Hepatic stellate cell (primary cell): ENCODE data around the gene MNDA.

Source experiments
- DNase-seq: peaks from one replicate; pipeline ENCODE4 v3.0.0; 2011; ENCODE audit warnings: low spot score

MNDA gene

GRCh38 chr1:158830904-158831507, at the start of gene MNDA:
MNDA (plus strand) TSS chr1:158831351; CDS start chr1:158842154, 10,803 bp downstream.
- no peak for DNase-seq

DNA sequence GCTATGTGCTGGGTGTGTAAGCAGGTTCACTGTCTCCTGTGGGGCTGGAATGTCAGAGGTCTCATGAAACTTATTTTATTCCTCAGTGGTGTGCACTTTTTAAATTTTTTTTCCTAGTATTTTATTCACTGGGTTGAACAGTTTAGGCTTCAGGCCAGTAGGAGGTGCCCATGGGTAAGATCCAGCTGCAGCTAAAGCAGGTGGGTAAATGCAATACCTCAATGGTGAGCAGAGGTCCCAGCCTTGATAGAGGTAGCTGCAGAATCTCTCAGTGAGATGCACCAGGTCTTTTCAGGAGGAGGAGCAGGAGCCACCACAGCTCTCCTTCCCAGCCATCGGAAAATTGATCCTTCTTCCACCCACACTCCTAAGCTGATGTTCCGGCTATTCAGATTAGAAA, 37.5 kb upstream of the MNDA start:
- DNase-seq: no peak

GRCh38 chr1:158794247-158794646, 36.9 kb upstream of the MNDA start:
- DNase-seq: no peak

- no peak for DNase-seq
Observed at GRCh38 chr1:158798531-158798930, 32.6 kb upstream of the MNDA start.

GRCh38 chr1:158799689-158800088, 31.5 kb upstream of the MNDA start:
- no peak for DNase-seq

DNA sequence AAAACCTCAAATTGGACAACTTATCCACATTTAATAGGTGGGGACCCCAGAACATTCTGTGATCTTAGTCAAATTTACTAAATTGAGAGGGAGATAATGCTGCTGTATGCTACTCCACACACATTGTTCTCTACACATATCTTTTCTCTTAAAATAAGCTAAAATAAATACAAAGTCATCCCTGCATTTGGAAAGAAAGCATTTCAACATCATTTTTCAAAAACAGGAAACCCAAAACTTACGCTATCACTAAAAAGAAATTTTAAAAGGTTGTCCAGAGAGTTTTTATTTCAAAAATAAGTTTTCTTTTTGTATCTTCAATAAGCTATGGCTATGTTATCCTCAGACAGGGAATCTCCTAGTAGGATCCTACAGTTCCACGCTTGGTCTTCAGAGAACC, 30.6 kb upstream of the MNDA start:
- DNase-seq: no peak

DNA sequence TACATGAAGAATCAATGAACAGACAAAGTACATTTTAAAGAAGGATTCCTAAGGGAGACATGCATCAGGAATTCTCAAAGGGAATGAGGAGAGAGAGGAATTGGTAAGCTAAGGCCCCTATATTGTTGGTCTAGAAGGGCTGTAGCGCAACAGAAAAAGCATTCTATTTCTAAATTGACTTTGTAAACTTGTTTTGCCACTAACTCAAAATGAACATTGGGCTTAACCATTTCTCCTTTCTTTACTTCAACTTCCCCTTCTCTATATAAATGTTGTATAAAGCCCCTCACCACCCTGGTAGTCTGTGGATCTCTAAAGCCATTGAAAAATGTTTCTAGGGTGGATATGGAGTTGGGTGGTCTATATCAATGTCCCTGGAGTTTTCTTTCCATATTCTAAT, 29.8 kb upstream of the MNDA start:
- DNase-seq: no peak

GRCh38 chr1:158803678-158804077, 27.5 kb upstream of the MNDA start:
- no peak for DNase-seq

- no peak for DNase-seq
Observed at GRCh38 chr1:158806916-158807536, 24.1 kb upstream of the MNDA start.

GRCh38 chr1:158809256-158809655, 21.9 kb upstream of the MNDA start:
- no peak for DNase-seq

GRCh38 chr1:158809862-158810261, 21.3 kb upstream of the MNDA start:
- no peak for DNase-seq

DNA sequence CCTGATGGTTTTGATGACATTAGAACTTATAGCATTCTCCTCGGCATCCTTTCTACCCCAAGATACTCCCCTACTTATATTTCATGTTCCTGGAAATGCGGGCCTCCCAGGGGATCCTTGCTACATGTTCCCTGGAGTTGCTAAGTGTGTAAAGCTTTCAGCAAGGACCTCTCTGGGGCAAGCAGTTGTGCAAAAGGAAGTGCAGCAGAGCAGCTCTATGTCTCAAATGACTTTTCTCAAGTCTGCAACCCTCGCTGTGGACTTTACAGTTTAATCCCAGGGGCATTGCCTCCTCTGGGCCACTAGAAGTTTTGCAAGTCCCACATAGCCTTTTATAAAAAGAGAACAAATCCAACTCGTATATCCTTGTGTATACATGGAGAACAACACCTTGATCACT, 20.8 kb upstream of the MNDA start:
- no peak for DNase-seq

- DNase-seq: no peak
Observed at GRCh38 chr1:158812336-158812735, 18.8 kb upstream of the MNDA start.

DNA sequence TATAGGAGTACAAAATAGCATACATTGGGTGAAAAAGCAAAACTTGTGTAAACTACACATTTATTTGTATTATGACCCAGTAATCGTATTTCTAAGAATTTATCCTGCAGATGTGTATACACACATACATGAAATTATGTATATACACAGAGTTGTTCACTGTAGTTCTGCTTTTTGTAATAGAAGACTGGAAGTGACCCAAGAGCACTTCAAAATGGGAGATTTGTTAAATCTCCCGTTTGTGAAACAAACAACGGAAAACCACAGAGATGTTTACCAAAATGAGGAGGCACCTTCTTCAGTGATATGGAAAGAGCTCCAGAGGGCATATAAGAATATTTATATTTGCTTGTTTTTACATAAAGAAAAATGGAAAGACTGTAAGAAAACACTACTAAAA, 18.0 kb upstream of the MNDA start:
- DNase-seq: no peak

- no peak for DNase-seq
Observed at GRCh38 chr1:158814970-158815369, 16.2 kb upstream of the MNDA start.

- DNase-seq: no peak
Observed at GRCh38 chr1:158818560-158818959, 12.6 kb upstream of the MNDA start.

DNA sequence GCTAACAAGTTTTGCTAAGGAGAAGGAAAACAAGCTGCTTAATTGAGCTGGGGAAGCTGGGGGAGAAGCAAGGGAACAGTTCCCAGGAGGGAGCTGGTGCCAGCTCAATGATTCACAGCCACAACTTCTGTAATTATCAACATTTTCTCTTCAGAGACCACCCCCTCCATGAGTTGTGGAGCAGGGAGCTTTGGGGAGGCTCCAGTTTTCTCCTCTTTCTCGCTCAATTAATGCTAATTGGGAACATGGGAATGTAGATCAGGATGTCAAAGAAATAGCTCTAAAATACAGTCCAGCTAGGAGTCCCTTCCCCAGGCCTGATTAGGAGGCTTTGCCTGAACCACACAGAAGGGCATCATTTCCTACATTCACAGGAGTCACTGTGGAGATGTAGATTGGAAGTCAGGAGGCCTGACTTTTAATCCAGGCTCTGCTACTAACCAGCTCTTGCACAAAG, 12.1 kb upstream of the MNDA start:
- no peak for DNase-seq

DNA sequence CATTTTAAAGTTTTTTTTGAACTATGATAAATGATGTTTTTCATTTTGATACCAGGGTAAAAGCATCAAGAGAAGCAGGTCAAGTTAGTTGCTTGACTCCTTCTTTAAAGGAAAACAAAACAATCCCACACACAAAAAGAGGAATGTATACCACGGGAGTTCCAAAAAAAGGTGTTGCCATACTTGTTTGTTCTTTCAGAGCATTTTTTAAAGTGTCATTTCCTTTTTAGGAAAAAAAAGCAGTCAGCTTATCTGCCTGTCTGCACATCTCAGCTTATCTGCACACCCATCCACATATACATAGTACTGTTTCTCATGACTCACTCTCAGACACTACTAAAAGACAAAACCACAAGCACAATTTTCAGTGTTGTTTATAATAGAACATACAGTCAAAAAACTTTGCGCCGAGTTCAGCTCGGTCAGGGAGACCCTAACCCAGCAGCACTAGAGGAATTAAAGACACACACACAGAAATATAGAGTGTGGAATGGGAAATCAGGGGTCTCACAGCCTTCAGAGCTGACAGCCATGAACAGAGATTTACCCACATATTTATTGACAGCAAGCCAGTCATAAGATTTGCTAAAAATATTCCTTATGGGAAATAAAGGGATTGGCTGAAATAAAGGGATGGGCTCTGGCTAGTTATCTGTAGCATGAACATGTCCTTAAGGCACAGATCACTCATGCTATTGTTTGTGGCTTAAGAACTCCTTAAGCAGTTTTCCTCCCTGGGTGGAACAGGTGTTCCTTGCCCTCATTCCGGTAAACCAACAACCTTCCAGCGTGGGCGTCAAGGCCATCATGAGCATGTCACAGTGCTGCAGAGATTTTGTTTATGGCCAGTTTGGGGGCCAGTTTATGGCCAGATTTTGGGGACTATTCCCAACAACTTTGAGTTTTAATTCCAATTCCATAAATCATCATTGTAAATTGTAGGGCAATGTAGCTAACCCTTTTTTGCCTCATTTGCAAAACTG, 11.4 kb upstream of the MNDA start:
- no peak for DNase-seq

GRCh38 chr1:158821723-158822122, 9.4 kb upstream of the MNDA start:
- no peak for DNase-seq

DNA sequence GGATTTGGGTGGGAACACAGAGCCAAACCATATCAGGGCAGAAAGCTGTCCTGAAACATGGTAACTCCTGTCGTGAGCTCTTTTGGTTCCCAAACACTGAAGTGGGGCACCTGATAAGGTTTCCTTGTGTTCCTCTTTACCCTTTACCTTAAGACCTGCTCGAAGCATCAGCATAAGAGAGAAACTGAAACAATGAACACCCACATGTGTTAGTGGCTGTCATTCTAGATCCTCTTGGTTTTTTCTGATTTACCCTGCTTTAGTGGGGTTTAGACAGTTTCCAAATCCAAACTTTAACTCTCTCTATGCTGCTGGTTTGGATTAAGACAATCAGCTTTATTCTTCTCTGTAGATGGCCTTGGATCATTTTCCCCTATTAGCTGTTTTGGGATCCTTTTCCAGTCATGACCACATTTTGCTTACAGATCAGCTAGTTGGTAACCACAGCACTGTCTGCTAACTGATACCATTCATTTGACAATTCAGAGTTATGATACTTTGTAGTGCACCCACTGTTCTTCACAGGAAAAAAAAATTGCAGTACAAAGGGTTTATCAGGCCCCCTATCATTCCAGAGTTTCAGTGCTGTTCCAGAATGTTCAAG, 975 bp upstream of the MNDA start:
- DNase-seq: no peak

DNA sequence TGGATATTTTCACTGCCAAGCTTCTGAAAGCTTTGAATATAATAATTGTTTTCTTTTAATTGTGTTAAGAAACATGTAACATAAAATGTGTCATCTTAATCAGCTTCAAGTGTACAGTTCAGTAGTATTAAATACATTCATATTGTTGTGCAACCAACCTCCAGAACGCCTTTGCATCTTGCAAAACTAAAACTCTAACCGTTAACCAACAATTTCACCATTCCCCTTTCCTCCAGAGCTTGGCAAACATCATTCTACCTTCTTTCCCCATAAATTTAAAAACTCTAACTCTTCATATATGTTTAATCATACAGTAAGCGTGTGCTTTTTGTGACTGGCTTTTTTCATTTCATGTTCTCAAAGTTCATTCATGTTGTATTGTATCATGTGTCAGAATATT, 2.1 kb downstream of the MNDA start:
- DNase-seq: no peak

DNA sequence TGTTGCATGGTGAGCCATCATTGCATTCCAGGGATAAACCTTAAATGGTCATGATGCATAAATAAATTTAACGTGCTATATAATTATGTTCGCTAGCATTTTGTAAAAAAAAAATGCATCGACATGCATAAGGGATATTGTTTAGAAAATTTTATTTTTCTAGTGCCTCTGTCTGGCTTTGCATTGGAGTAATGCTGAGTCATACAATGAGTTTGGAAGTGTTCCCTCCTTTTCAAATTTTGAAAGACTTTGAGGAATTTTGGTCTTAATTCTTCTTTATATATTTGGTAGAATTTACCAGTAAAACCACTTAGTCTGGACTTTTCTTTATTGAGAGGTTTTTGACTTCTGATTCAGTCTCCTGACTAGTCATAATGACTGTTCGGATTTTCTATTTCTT, 4.9 kb downstream of the MNDA start:
- DNase-seq: no peak

GRCh38 chr1:158838660-158839059, 7.5 kb downstream of the MNDA start:
- no peak for DNase-seq
